Spleen (tissue), 11 donors: ENCODE results near the gene IGSF9B. TPM values are rescaled to one million over a fixed set of nuclear protein-coding genes. Genes with fewer than 3 reads are reported as not detected.

Source experiments
- DNase-seq: peaks from one replicate; pipeline ENCODE4 v3.0.0-alpha.2; 2020
- H3K27ac ChIP-seq, 8 donors: fragments of 200-600 bp; sonication (generic) in 7 of 8; 1 replicate in 4 of 8; 2 replicates in 4 of 8; pipeline versions ENCODE4 v1.5.0 to v1.8.0; 2016 to 2021; ENCODE audit warnings: inconsistent platforms in 4 of 8, mild to moderate bottlenecking in 4 of 8, moderate library complexity in 1 of 8
- H3K27me3 ChIP-seq, 7 donors: fragments of 200-600 bp; sonication (generic) in 6 of 7; replicated peaks in 1 of 7; 1 replicate in 4 of 7; 2 replicates in 3 of 7; pipeline versions ENCODE4 v1.5.0 to v1.8.0; 2016 to 2021; ENCODE audit warnings: inconsistent platforms in 3 of 7, mild to moderate bottlenecking in 1 of 7
- H3K36me3 ChIP-seq, 6 donors: fragments of 200-600 bp; sonication (generic) in 5 of 6; 1 replicate in 4 of 6; 2 replicates in 2 of 6; pipeline versions ENCODE4 v1.5.0 to v1.8.0; 2016 to 2021; ENCODE audit warnings: inconsistent platforms in 2 of 6
- H3K4me1 ChIP-seq, 6 donors: fragments of 200-600 bp; sonication (generic) in 5 of 6; 1 replicate in 3 of 6; 2 replicates in 3 of 6; pipeline versions ENCODE4 v1.5.0 to v1.8.0; 2016 to 2021; ENCODE audit warnings: inconsistent platforms in 3 of 6
- H3K4me3 ChIP-seq, 8 donors: fragments of 200-600 bp; sonication (generic) in 7 of 8; 1 replicate in 4 of 8; 2 replicates in 4 of 8; pipeline versions ENCODE4 v1.5.0 to v1.8.0; 2016 to 2021; ENCODE audit warnings: inconsistent platforms in 4 of 8, mild to moderate bottlenecking in 4 of 8, moderate library complexity in 2 of 8
- H3K9me3 ChIP-seq, 8 donors: fragments of 200-600 bp; sonication (generic) in 7 of 8; 1 replicate in 4 of 8; 2 replicates in 4 of 8; pipeline versions ENCODE4 v1.5.0 to v1.8.0; 2016 to 2021; ENCODE audit warnings: inconsistent platforms in 4 of 8
- POLR2A ChIP-seq, 3 donors: fragments of 450-650 bp; IDR thresholded peaks; one replicate each; pipeline ENCODE4 v1.5.1; 2017; ENCODE audit warnings: antibody characterized with exemption in 3 of 3, mild to moderate bottlenecking in 1 of 3
- POLR2AphosphoS5 ChIP-seq, 3 donors: sonication (generic); formaldehyde crosslinking; IDR thresholded peaks; one replicate each; pipeline ENCODE4 v1.5.1; 2017; ENCODE audit warnings: antibody characterized with exemption in 3 of 3
- WGBS, 5 donors: extraction: QIAGEN DNeasy Blood & Tissue Kit in 3 of 5; methylation state at CpG; one replicate each; pipeline versions ENCODE4 v1.1.5 to v1.1.7; 2013 to 2018; 5-methylcytosine and 5-hydroxymethylcytosine counted together
- intact Hi-C: fragments of 100-400 bp; cut with DNase I; formaldehyde crosslinking; loops from one replicate; pipeline ENCODE4 v1.15.0; 2023; ENCODE audit warnings: low total_unique reads
- polyA plus RNA-seq, 3 donors: library from polyadenylated mRNA; stranded (reverse); fragments of 200-250 nt; gene quantifications; one replicate each; pipeline ENCODE4 v1.2.1, GENCODE V29; 2013
- total RNA-seq, 7 donors: library from RNA; depleted of rRNA in 3 of 7; stranded (reverse); fragments of >200 nt in 3 of 7; fragmentation: NEBNext Ultra II Directional in 4 of 7; extraction: Animal tissue kit (Norgen Biotek cat#: 25700) in 4 of 7; gene quantifications; one replicate each; pipeline versions ENCODE4 v1.1.0 to v1.2.1, GENCODE V29; 2016 to 2021
- TF ChIP-seq, protein P1 (sequence below), 11 experiments: fragments of 200-600 bp in 7 of 11; fragments of 450-650 bp in 4 of 11; sonication (generic) in 4 of 11; IDR thresholded peaks in 8 of 11; conservative IDR thresholded peaks in 3 of 11; 1 replicate in 7 of 11; 2 replicates in 4 of 11; pipeline versions ENCODE4 v1.4.0 to v1.8.0; 2016 to 2021; ENCODE audit warnings: antibody characterized with exemption in 11 of 11, inconsistent platforms in 4 of 11, mild to moderate bottlenecking in 1 of 11
- donor health status: healthy with polysubstance abuse.
- donor health status: DM: no; HTN: no; CAD: no; lungs with moderate emphysema.
- donor health status: DM: no; HTN: no; CAD: no.
- donor health status: Bipolar disorder and iron deficiency.
- donor health status: healthy.
- donor health status: DM: no; HTN: no; CAD: no.
- donor health status: DM: yes; HTN: yes; CAD: no.

The IGSF9B gene
- total and polyA plus RNA-seq, 10 donors: 0.50 to 11.2 (median 3.9) TPM

DNA sequence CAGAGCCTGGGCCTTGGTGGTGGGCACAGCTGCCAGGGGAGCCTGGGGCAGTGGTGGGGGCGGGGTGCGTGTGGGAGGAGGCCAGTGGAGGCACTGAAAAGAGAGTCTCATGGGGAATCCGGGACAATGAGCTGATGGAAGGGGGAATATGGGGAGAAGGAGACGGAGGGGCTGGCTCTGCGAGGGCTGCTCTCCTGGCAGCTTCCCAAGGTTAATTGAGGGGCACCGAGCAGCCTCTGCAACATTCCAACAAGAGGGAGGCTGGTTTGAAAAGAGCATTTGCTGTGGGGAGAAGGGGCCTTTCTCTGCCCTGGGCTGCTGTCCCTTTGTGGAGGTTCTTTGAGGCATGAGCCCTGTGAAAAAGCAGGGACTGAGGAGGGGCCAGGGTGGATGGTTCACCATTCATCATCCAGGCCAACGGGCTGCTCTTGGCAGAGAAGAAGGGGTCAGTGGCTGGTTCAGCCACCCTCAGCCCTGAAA lies 9.4 kb upstream of the IGSF9B start:
- Histone ChIP-seq H3K9me3 (no peaks in the 10 kb centered on the region), H3K36me3 (no peaks in the 10 kb centered on the region), H3K27ac (no peak overlapping the region), H3K4me1 (peaks cover 0 to 16% (median 5%) of the 10 kb centered on the region in 6 donors), H3K27me3 (peaks cover 0 to 32% (median 0%) of the 10 kb centered on the region in 7 donors), H3K4me3 (no peak overlapping the region)
- intact Hi-C loops: no loop called here
- WGBS, 5 donors: 73 to 84% (median 80%) methylated on average over 7 of the region's 7 CpGs
- TF ChIP-seq, protein P1, sequence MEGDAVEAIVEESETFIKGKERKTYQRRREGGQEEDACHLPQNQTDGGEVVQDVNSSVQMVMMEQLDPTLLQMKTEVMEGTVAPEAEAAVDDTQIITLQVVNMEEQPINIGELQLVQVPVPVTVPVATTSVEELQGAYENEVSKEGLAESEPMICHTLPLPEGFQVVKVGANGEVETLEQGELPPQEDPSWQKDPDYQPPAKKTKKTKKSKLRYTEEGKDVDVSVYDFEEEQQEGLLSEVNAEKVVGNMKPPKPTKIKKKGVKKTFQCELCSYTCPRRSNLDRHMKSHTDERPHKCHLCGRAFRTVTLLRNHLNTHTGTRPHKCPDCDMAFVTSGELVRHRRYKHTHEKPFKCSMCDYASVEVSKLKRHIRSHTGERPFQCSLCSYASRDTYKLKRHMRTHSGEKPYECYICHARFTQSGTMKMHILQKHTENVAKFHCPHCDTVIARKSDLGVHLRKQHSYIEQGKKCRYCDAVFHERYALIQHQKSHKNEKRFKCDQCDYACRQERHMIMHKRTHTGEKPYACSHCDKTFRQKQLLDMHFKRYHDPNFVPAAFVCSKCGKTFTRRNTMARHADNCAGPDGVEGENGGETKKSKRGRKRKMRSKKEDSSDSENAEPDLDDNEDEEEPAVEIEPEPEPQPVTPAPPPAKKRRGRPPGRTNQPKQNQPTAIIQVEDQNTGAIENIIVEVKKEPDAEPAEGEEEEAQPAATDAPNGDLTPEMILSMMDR (IDR thresholded peaks at IDR 0.05 in 8 of 11, conservative IDR thresholded peaks at IDR 0.05 in 3 of 11): no peak
- TF ChIP-seq POLR2A (IDR thresholded peaks at IDR 0.05): no peak
- no peak for TF ChIP-seq POLR2AphosphoS5 (IDR thresholded peaks at IDR 0.05)
- DNase-seq: no peak

DNA sequence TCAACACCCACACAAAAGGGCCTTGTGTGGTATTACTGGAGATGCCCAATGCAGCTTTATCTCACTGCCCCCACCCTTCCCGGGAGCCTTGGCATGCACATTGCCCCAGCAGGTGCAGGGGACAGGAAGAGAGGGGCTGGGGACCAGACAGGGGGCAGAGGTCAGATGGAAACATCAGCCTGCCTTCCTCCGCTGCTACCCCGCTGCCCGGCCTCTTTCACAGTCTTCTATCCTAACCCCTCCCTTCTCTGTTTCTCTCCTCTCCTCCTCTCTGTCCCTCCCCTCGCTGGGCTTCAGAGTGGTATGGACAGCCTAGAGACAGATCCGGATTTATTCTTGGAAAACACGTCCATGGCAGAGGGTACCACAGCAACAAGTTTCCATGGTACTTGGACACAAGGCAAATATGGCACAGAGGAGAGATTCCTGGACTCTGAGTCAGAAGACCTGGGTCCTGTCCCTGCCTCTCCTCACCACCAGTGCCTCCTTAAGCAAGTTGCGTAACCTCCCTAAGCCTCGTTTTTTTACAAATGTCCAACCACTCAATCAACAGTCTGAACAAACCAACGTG lies 8.3 kb upstream of the IGSF9B start:
- Histone ChIP-seq H3K27ac (no peak overlapping the region), H3K36me3 (no peaks in the 10 kb centered on the region), H3K9me3 (no peaks in the 10 kb centered on the region), H3K27me3 (peaks cover 0 to 29% (median 0%) of the 10 kb centered on the region in 7 donors), H3K4me1 (peaks cover 0 to 16% (median 5%) of the 10 kb centered on the region in 6 donors), H3K4me3 (no peak overlapping the region)
- 73 to 86% (median 80%) methylated on average over 10 of the region's 10 CpGs for WGBS, 5 donors
- TF ChIP-seq POLR2AphosphoS5 (IDR thresholded peaks at IDR 0.05) (no peak), POLR2A (IDR thresholded peaks at IDR 0.05) (no peak)
- TF ChIP-seq, protein P1 (IDR thresholded peaks at IDR 0.05 in 8 of 11, conservative IDR thresholded peaks at IDR 0.05 in 3 of 11): no peak
- intact Hi-C loops: no loop called here
- no peak for DNase-seq

DNA sequence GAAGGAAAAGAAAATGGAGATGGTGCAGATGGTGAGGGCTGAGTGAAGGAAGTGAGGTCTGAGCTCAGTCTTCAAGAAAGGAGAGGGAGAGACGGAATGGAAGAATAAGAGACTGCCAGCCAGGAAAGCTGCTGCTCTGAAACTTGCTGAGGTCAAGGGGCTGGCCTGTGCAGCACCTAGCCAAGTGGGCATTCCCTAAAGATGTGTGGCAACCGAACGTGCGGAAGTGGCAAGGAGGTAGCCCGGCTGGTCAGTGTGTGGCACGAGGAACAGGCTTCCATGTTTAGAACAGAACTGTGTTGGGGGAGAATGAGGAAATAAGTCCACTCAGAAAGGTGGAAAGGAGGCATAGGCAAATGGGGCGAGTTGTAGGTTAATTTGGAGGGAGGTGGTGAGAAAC lies 7.6 kb upstream of the IGSF9B start:
- TF ChIP-seq POLR2A (IDR thresholded peaks at IDR 0.05) (no peak), POLR2AphosphoS5 (IDR thresholded peaks at IDR 0.05) (no peak)
- TF ChIP-seq, protein P1 (IDR thresholded peaks at IDR 0.05 in 8 of 11, conservative IDR thresholded peaks at IDR 0.05 in 3 of 11): no peak
- 78 to 89% (median 84%) methylated on average over 7 of the region's 7 CpGs for WGBS, 5 donors
- Histone ChIP-seq H3K4me3 (no peak overlapping the region), H3K27me3 (peaks cover 0 to 34% (median 0%) of the 10 kb centered on the region in 7 donors), H3K9me3 (no peaks in the 10 kb centered on the region), H3K27ac (no peak overlapping the region), H3K36me3 (no peaks in the 10 kb centered on the region), H3K4me1 (peaks cover 0 to 16% (median 5%) of the 10 kb centered on the region in 6 donors)
- intact Hi-C loops: no loop called here
- no peak for DNase-seq

DNA sequence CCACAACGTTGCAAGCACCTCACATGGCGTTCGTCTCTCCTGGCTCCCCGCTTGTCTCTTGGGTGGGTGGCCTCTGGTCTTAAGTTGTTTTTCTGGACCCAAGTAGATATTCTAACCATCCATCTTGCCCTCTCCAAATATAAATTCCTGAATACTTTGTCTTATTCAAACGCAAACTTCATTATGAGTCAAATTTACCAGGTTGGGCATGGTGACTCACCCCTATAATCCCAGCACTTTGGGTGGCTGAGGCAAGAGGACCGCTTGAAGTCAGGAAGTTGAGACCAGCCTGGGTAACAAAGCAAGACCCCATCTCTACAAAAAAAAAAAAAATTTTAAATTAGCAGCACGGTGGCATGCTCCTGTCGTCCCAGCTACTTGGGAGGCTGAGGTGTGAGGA lies 5.1 kb upstream of the IGSF9B start:
- intact Hi-C loops: no loop called here
- Histone ChIP-seq H3K9me3 (no peaks in the 10 kb centered on the region), H3K4me1 (peaks cover 0 to 20% (median 10%) of the 10 kb centered on the region in 6 donors)

More for the DNA sequence above, 5.1 kb upstream of the IGSF9B start:
- Histone ChIP-seq H3K4me3 (no peak overlapping the region), H3K27me3 (peaks cover 0 to 37% (median 4%) of the 10 kb centered on the region in 7 donors), H3K27ac (no peak overlapping the region), H3K36me3 (no peaks in the 10 kb centered on the region)
- no peak for TF ChIP-seq POLR2AphosphoS5 (IDR thresholded peaks at IDR 0.05)
- TF ChIP-seq POLR2A (IDR thresholded peaks at IDR 0.05): no peak
- TF ChIP-seq, protein P1 (IDR thresholded peaks at IDR 0.05 in 8 of 11, conservative IDR thresholded peaks at IDR 0.05 in 3 of 11): no peak
- 77 to 88% (median 84%) methylated on average over 8 of the region's 8 CpGs for WGBS, 5 donors
- no peak for DNase-seq
